ENCODE measurements around the gene ADGRF5. TPM values are rescaled to one million over a fixed set of nuclear protein-coding genes. Genes with fewer than 3 reads are reported as not detected.

Gene ADGRF5
- total RNA-seq, 4 donors from 2014 or later: 4.4 to 13.0 (median 8.4) TPM

DNA sequence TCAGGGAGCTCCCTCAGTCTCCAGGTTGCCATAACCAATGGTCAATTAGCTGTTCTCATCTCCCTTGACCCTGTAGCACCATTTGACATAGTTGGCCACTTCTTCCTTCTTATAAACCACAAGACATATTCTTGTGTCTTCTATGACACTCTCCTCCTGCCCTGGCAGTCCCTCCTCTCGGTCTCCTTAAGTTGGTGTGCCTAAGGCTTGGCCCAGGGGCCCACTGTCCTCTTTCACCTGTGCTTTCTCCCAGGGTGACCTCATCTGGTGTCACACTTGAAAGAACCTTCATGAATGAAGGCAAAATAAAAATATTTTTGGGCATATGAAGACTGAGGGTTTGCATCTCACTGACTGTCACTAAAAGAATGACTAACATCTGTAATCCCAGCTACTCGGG lies 9.7 kb upstream of the ADGRF5 start:
- Histone ChIP-seq H3K9me3 (no peaks in the 10 kb centered on the region), H3K27me3 (no peaks in the 10 kb centered on the region), H3K27ac (no peak overlapping the region), H3K36me3 (no peaks in the 10 kb centered on the region), H3K4me3 (no peak overlapping the region), H3K4me1 (peaks cover 3% of the 10 kb centered on the region)
- 86% methylated on average over 2 of the region's 2 CpGs for WGBS
- no peak for TF ChIP-seq POLR2AphosphoS5 (IDR thresholded peaks at IDR 0.05)
- no peak for TF ChIP-seq EP300 (IDR thresholded peaks at IDR 0.05)
- TF ChIP-seq, protein P1, sequence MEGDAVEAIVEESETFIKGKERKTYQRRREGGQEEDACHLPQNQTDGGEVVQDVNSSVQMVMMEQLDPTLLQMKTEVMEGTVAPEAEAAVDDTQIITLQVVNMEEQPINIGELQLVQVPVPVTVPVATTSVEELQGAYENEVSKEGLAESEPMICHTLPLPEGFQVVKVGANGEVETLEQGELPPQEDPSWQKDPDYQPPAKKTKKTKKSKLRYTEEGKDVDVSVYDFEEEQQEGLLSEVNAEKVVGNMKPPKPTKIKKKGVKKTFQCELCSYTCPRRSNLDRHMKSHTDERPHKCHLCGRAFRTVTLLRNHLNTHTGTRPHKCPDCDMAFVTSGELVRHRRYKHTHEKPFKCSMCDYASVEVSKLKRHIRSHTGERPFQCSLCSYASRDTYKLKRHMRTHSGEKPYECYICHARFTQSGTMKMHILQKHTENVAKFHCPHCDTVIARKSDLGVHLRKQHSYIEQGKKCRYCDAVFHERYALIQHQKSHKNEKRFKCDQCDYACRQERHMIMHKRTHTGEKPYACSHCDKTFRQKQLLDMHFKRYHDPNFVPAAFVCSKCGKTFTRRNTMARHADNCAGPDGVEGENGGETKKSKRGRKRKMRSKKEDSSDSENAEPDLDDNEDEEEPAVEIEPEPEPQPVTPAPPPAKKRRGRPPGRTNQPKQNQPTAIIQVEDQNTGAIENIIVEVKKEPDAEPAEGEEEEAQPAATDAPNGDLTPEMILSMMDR (IDR thresholded peaks at IDR 0.05): no peak
- no peak for TF ChIP-seq POLR2A (IDR thresholded peaks at IDR 0.05)
- DNase-seq (ENCODE audit: low spot score in 2 of 2): no peak

DNA sequence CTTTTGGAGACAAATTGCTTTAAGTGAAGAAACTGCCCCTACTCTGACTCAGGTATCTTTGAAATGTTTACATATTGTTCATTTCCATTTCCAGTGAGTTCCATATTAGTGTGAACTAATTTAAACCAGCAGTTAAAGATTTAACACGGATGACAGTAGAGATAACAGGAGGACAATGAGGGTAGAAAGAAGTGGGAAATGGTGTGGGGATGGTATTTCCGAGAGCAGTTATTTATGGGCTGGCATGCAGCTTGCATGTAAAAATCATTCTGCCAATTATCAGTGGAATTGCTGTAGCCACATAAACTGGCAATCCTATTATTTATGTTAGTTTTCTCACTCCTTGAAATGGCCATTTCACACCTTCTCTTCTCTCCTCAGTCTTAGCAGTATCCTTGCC lies 8.6 kb upstream of the ADGRF5 start:
- Histone ChIP-seq H3K4me1 (peaks cover 4% of the 10 kb centered on the region), H3K36me3 (no peaks in the 10 kb centered on the region), H3K4me3 (no peak overlapping the region), H3K27me3 (no peaks in the 10 kb centered on the region), H3K9me3 (no peaks in the 10 kb centered on the region), H3K27ac (no peak overlapping the region)
- TF ChIP-seq EP300 (IDR thresholded peaks at IDR 0.05): no peak
- TF ChIP-seq, protein P1 (IDR thresholded peaks at IDR 0.05): no peak
- 72% methylated on average over 2 of the region's 2 CpGs for WGBS
- no peak for DNase-seq (ENCODE audit: low spot score in 2 of 2)

DNA sequence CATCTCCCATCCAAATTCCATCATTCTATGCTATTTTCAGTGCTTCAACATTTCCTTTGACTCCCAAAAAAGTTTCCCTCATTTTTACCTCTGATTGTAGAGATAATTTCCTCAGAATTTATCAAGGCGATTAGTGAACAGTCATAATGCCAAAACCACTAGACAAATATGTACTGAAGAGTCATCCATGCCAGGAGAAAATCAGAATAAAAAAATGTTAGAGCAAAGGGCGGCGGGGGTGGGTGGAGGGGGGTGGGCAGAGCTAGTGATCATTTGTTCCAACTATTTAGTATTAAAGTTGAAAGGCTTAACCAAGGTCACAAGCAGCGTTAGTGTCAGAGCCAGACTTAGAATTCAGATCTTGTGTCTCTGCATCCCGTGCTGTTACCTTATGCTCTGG lies 5.3 kb upstream of the ADGRF5 start:
- no peaks in the 10 kb centered on the region for H3K36me3 ChIP-seq
- WGBS: 69% methylated on average over 5 of the region's 5 CpGs
- peaks cover 4% of the 10 kb centered on the region for H3K4me1 ChIP-seq
- no peak for TF ChIP-seq EP300 (IDR thresholded peaks at IDR 0.05)
- TF ChIP-seq, protein P1 (IDR thresholded peaks at IDR 0.05): no peak
- TF ChIP-seq POLR2A (IDR thresholded peaks at IDR 0.05): no peak
- no peak for TF ChIP-seq POLR2AphosphoS5 (IDR thresholded peaks at IDR 0.05)
- H3K27ac ChIP-seq: no peak overlapping the region
- no peak for DNase-seq (ENCODE audit: low spot score in 2 of 2)
- no peaks in the 10 kb centered on the region for H3K27me3 ChIP-seq
- H3K4me3 ChIP-seq: no peak overlapping the region
- no peaks in the 10 kb centered on the region for H3K9me3 ChIP-seq

DNA sequence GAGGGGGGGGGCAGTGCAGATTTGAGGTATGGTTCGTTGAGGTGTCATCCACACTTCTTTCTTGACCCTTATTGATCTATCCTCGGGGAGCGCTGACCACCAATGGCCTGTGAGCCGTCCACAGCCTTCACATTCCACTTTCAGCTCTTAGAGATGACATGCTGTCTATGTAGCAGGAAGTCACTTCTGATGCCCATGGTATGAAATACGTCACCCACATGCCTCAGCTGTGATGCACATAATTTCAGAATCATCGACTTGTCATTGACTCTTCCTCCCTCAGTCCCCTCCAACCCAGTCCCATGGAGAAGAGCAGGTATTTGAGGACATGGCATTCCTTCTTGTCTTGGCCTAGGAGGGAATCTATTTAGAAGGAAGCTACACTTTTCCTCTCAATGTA lies 4.7 kb upstream of the ADGRF5 start:
- WGBS: 91% methylated on average over 6 of the region's 6 CpGs
- TF ChIP-seq EP300 (IDR thresholded peaks at IDR 0.05) (no peak), POLR2A (IDR thresholded peaks at IDR 0.05) (no peak), POLR2AphosphoS5 (IDR thresholded peaks at IDR 0.05) (no peak)
- TF ChIP-seq, protein P1 (IDR thresholded peaks at IDR 0.05): no peak
- Histone ChIP-seq H3K4me3 (no peak overlapping the region), H3K27me3 (no peaks in the 10 kb centered on the region), H3K4me1 (peaks cover 4% of the 10 kb centered on the region), H3K27ac (peak overlapping the region; percentile 18), H3K36me3 (no peaks in the 10 kb centered on the region), H3K9me3 (no peaks in the 10 kb centered on the region)
- no peak for DNase-seq (ENCODE audit: low spot score in 2 of 2)

DNA sequence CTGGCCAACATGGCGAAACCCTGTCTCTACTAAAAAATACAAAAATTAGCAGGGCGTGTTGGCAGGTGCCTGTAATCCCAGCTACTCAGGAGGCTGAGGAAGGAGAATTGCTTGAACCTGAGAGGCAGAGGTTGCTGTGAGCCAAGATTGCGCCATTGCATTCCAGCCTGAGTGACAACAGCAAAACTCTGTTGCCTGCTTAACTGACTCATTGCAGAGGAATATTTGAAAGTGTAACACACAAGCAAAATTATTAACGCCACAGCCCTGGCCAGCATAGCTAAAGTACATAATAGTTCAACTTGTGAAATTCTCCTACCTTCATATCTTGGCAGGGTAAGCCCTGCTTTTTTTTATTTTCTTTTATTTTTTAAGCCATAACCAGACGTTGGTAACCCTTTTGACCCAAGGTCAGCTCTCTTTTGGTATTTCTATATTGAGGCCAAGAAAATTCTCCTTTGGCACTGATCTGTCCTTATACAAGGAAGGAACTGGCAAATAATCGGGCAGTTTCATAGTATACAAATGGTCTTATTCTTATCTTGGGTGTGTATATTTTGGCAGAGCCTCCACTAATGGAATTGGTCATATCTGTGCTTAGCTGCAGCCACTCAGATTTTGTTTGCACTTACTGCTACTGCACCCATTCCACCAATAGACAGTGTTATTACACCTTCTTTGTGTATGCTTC lies 4.0 kb upstream of the ADGRF5 start:
- peaks cover 4% of the 10 kb centered on the region for H3K4me1 ChIP-seq
- TF ChIP-seq, protein P1 (IDR thresholded peaks at IDR 0.05): no peak
- peak in 1 of 3 donors; percentile 43 for TF ChIP-seq POLR2AphosphoS5 (IDR thresholded peaks at IDR 0.05)
- peak overlapping the region; percentile 67 for H3K27ac ChIP-seq
- H3K36me3 ChIP-seq: no peaks in the 10 kb centered on the region
- no peak overlapping the region for H3K4me3 ChIP-seq
- H3K27me3 ChIP-seq: no peaks in the 10 kb centered on the region
- no peak for DNase-seq (ENCODE audit: low spot score in 2 of 2)
- no peaks in the 10 kb centered on the region for H3K9me3 ChIP-seq
- 61% methylated on average over 6 of the region's 6 CpGs for WGBS
